NT2/D1 (cell line): ENCODE results near the gene RPL37.

Experiments
- SUZ12 ChIP-seq: IDR thresholded peaks from 2 replicates; pipeline ENCODE4 v1.6.1; 2011; ENCODE audit not compliant: insufficient read length, insufficient read depth; ENCODE audit errors: extremely low read depth
- YY1 ChIP-seq: IDR thresholded peaks from 2 replicates; pipeline ENCODE4 v1.6.1; 2011; ENCODE audit not compliant: insufficient read length, insufficient read depth
- ZNF274 ChIP-seq: IDR thresholded peaks from 2 replicates; pipeline ENCODE4 v1.6.1; 2011; ENCODE audit warnings: mild to moderate bottlenecking, low read depth, low read length

- TF ChIP-seq ZNF274 (no peak), YY1 (no peak), SUZ12 (no peak)
These were observed 56.9 kb downstream of the RPL37 start for GRCh38 chr5:40778133-40778532.
